ENCODE data around the gene SRBD1. TPM values are rescaled to one million over a fixed set of nuclear protein-coding genes. Genes with fewer than 3 reads are reported as not detected.

The SRBD1 gene
- polyA plus RNA-seq, 4 donors, result 4.7 to 10.9 (median 7.1) TPM

DNA sequence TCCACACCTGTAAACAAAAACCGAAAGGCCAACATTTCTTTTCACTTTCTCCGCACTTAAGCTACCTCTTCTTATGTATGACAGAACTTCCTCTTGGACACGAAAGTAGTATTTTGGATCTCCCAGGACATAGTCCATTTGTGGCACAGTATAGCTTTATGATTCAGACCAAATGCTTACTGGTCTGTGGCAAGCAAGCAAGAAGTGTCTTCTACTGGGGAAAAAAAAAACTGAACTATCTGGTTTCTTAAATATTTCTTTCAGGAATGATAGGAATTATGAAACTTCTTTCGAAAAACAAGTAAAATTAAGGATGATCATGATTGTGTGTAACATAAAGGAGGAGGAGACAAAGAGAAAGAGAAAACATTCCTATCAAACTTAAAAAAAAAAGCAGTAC is 33.6 kb downstream of the SRBD1 start:
- Histone ChIP-seq H3K36me3 (ENCODE audit: control insufficient read depth in 3 of 3, insufficient read depth in 2 of 3, low read depth in 1 of 3, low read length in 3 of 3) (peaks cover 0 to 4% (median 3%) of the 10 kb centered on the region in 3 donors), H3K27ac (ENCODE audit: low read depth in 1 of 3, low read length in 2 of 3) (no peak overlapping the region), H3K9me3 (ENCODE audit: control insufficient read depth in 2 of 2, insufficient read depth in 1 of 2, low read depth in 1 of 2, low read length in 1 of 2) (no peaks in the 10 kb centered on the region), H3K4me1 (ENCODE audit: control insufficient read depth in 3 of 3, insufficient read depth in 2 of 3, low read depth in 1 of 3, low read length in 2 of 3) (no peaks in the 10 kb centered on the region), H3K27me3 (ENCODE audit: control insufficient read depth in 3 of 3, insufficient read depth in 3 of 3, low read length in 3 of 3) (no peaks in the 10 kb centered on the region), H3K4me3 (ENCODE audit: low read depth in 1 of 3, low read length in 3 of 3) (no peak overlapping the region)
- WGBS, 3 donors, result 69 to 82% (median 73%) methylated on average over 4 of the region's 4 CpGs
- no peak for FAIRE-seq
- DNase-seq, result peak in 1 of 2 donors; percentile 23

DNA sequence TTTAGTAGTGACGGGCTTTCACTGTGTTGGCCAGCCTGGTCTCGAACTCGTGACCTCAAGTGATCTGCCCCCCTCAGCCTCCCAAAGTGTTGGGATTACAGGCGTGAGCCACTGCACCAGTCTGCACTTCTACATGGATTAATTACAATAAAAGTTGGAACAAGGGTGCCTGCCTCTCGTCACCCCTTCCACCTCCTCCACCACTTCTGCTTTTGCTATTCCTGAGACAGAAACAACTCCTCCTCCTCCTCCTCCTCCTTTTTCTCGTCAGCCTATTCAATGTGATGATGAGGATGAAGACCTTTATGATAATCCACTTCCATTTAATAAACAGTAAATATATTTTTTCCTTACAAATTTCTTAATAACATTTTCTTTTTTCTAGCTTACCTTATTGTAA is 35.2 kb downstream of the SRBD1 start:
- WGBS, 3 donors, result 92 to 94% (median 93%) methylated on average over 6 of the region's 6 CpGs
- FAIRE-seq (no peak), DNase-seq (no peak)

DNA sequence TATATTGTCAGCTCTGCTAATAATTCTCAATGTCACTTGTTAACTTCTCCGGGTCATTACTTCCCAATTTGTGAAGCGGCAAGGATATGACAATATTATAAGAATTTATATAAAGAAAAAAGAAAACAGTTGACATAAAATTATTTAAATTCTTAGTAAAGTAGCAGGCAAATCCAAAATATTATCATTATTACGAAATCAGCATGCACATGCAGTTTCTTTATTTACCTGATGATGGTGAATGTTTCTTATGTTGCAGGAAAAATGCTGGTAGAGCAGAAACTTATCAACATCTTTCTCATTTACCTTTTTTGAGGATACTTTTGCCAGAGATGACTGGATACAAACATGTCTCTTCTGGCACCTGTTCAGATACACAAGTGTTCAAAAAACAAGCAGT is 38.1 kb downstream of the SRBD1 start:
- 98 to 99% (median 98%) methylated on average over 3 of the region's 3 CpGs for WGBS, 3 donors
- H3K9me3 ChIP-seq (ENCODE audit: control insufficient read depth in 2 of 2, insufficient read depth in 1 of 2, low read depth in 1 of 2, low read length in 1 of 2), result no peaks in the 10 kb centered on the region
- H3K4me1 ChIP-seq (ENCODE audit: control insufficient read depth in 3 of 3, insufficient read depth in 2 of 3, low read depth in 1 of 3, low read length in 2 of 3), result peaks cover 0 to 3% (median 0%) of the 10 kb centered on the region in 3 donors
- FAIRE-seq, result no peak
- peaks cover 0 to 3% (median 2%) of the 10 kb centered on the region in 3 donors for H3K36me3 ChIP-seq (ENCODE audit: control insufficient read depth in 3 of 3, insufficient read depth in 2 of 3, low read depth in 1 of 3, low read length in 3 of 3)
- no peaks in the 10 kb centered on the region for H3K27me3 ChIP-seq (ENCODE audit: control insufficient read depth in 3 of 3, insufficient read depth in 3 of 3, low read length in 3 of 3)
- DNase-seq, result no peak
- no peak overlapping the region for H3K27ac ChIP-seq (ENCODE audit: low read depth in 1 of 3, low read length in 2 of 3)
- no peak overlapping the region for H3K4me3 ChIP-seq (ENCODE audit: low read depth in 1 of 3, low read length in 3 of 3)

More for the DNA sequence above, 35.2 kb downstream of the SRBD1 start:
- no peaks in the 10 kb centered on the region for H3K9me3 ChIP-seq (ENCODE audit: control insufficient read depth in 2 of 2, insufficient read depth in 1 of 2, low read depth in 1 of 2, low read length in 1 of 2)
- no peaks in the 10 kb centered on the region for H3K4me1 ChIP-seq (ENCODE audit: control insufficient read depth in 3 of 3, insufficient read depth in 2 of 3, low read depth in 1 of 3, low read length in 2 of 3)
- H3K36me3 ChIP-seq (ENCODE audit: control insufficient read depth in 3 of 3, insufficient read depth in 2 of 3, low read depth in 1 of 3, low read length in 3 of 3), result peaks cover 0 to 4% (median 0%) of the 10 kb centered on the region in 3 donors
- H3K27ac ChIP-seq (ENCODE audit: low read depth in 1 of 3, low read length in 2 of 3), result no peak overlapping the region
- no peak overlapping the region for H3K4me3 ChIP-seq (ENCODE audit: low read depth in 1 of 3, low read length in 3 of 3)
- no peaks in the 10 kb centered on the region for H3K27me3 ChIP-seq (ENCODE audit: control insufficient read depth in 3 of 3, insufficient read depth in 3 of 3, low read length in 3 of 3)

DNA sequence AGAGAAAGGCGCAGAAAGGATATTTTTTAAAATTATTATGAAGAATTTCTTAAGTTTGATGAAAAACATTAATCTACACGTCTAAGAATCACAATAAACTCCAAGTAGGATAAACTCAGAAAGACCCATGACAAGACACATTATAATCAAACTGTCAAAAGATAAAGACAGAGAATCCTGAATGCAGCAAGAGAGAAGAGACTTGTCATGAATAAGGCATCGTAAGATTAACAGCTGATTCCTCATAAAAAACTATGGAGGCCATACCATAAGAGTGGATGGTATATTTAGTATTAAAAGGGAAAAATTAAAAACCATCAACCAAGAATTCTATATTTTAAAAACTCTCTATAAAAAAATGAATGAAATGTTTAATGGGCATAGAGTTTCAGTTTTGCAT is 39.1 kb downstream of the SRBD1 start:
- no peak overlapping the region for H3K4me3 ChIP-seq (ENCODE audit: low read depth in 1 of 3, low read length in 3 of 3)
- H3K9me3 ChIP-seq (ENCODE audit: control insufficient read depth in 2 of 2, insufficient read depth in 1 of 2, low read depth in 1 of 2, low read length in 1 of 2), result no peaks in the 10 kb centered on the region
- FAIRE-seq (no peak), DNase-seq (no peak)
- peaks cover 0 to 6% (median 2%) of the 10 kb centered on the region in 3 donors for H3K36me3 ChIP-seq (ENCODE audit: control insufficient read depth in 3 of 3, insufficient read depth in 2 of 3, low read depth in 1 of 3, low read length in 3 of 3)
- H3K27me3 ChIP-seq (ENCODE audit: control insufficient read depth in 3 of 3, insufficient read depth in 3 of 3, low read length in 3 of 3), result no peaks in the 10 kb centered on the region
- WGBS, 3 donors, result 96 to 99% (median 99%) methylated on average over 3 of the region's 3 CpGs
- H3K27ac ChIP-seq (ENCODE audit: low read depth in 1 of 3, low read length in 2 of 3), result no peak overlapping the region
- H3K4me1 ChIP-seq (ENCODE audit: control insufficient read depth in 3 of 3, insufficient read depth in 2 of 3, low read depth in 1 of 3, low read length in 2 of 3), result peaks cover 0 to 3% (median 0%) of the 10 kb centered on the region in 3 donors

DNA sequence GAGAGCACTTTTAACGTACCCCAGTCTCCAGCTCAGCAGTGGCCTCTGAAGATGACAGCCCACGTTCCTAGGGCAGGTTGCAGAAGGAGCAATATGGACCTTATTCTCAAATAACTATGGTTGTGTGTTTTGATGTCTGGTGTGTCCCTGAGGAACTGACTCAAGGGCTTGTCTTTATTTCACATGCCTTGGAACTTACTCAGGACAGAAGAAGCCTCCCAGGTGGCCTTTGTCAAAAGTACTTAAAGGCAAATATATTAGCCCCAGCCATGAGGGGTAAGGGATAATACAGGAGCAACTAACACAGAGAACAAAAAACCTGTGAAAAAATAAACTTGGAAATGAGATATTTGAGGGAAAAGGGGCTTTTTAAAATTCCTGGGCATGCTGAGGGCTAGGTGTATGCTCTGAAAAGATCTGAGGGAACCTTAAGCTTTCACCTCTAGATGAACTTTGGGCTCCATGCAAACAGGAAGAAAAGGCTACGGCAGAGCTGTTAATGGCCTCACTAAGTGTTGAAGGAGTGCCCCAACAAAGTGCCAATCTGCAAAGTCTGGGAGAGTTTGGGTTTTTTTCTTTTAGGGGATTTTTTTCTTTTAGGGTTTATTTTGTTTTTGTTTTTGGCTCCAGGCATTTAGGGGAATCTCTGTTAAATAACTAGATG is 40.3 kb downstream of the SRBD1 start:
- FAIRE-seq (no peak), DNase-seq (peak in 1 of 2 donors; percentile 59)
- H3K4me1 ChIP-seq (ENCODE audit: control insufficient read depth in 3 of 3, insufficient read depth in 2 of 3, low read depth in 1 of 3, low read length in 2 of 3), result peaks cover 0 to 3% (median 0%) of the 10 kb centered on the region in 3 donors
- H3K9me3 ChIP-seq (ENCODE audit: control insufficient read depth in 2 of 2, insufficient read depth in 1 of 2, low read depth in 1 of 2, low read length in 1 of 2), result no peaks in the 10 kb centered on the region
- no peaks in the 10 kb centered on the region for H3K27me3 ChIP-seq (ENCODE audit: control insufficient read depth in 3 of 3, insufficient read depth in 3 of 3, low read length in 3 of 3)
- 70 to 75% (median 74%) methylated on average over 3 of the region's 3 CpGs for WGBS, 3 donors
- no peak overlapping the region for H3K27ac ChIP-seq (ENCODE audit: low read depth in 1 of 3, low read length in 2 of 3)
- no peak overlapping the region for H3K4me3 ChIP-seq (ENCODE audit: low read depth in 1 of 3, low read length in 3 of 3)
- peaks cover 0 to 6% (median 2%) of the 10 kb centered on the region in 3 donors for H3K36me3 ChIP-seq (ENCODE audit: control insufficient read depth in 3 of 3, insufficient read depth in 2 of 3, low read depth in 1 of 3, low read length in 3 of 3)

DNA sequence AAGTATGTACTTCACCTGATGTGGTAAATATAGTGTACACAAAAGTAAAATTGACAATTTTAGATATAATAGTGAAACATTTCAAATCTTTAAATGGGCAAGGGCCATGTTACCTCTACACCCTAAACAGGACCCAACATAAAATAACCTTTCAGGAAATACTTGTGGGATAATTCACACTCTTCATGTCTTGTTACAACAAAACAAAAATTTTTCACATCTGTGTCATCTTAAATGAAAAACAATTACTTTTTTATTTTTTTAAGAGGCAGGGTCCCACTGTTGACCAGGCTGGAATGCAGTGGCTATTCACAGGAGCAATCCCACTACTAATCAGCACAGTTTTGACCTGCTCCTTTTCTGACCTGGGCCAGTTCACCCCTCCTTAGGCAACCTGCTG is 42.1 kb downstream of the SRBD1 start:
- Histone ChIP-seq H3K4me1 (ENCODE audit: control insufficient read depth in 3 of 3, insufficient read depth in 2 of 3, low read depth in 1 of 3, low read length in 2 of 3) (peaks cover 0 to 3% (median 0%) of the 10 kb centered on the region in 3 donors), H3K27ac (ENCODE audit: low read depth in 1 of 3, low read length in 2 of 3) (peak overlapping the region in 1 of 3 donors; percentile 13), H3K9me3 (ENCODE audit: control insufficient read depth in 2 of 2, insufficient read depth in 1 of 2, low read depth in 1 of 2, low read length in 1 of 2) (no peaks in the 10 kb centered on the region), H3K36me3 (ENCODE audit: control insufficient read depth in 3 of 3, insufficient read depth in 2 of 3, low read depth in 1 of 3, low read length in 3 of 3) (peaks cover 0 to 6% (median 2%) of the 10 kb centered on the region in 3 donors), H3K27me3 (ENCODE audit: control insufficient read depth in 3 of 3, insufficient read depth in 3 of 3, low read length in 3 of 3) (no peaks in the 10 kb centered on the region), H3K4me3 (ENCODE audit: low read depth in 1 of 3, low read length in 3 of 3) (no peak overlapping the region)
- DNase-seq (no peak), FAIRE-seq (no peak)

DNA sequence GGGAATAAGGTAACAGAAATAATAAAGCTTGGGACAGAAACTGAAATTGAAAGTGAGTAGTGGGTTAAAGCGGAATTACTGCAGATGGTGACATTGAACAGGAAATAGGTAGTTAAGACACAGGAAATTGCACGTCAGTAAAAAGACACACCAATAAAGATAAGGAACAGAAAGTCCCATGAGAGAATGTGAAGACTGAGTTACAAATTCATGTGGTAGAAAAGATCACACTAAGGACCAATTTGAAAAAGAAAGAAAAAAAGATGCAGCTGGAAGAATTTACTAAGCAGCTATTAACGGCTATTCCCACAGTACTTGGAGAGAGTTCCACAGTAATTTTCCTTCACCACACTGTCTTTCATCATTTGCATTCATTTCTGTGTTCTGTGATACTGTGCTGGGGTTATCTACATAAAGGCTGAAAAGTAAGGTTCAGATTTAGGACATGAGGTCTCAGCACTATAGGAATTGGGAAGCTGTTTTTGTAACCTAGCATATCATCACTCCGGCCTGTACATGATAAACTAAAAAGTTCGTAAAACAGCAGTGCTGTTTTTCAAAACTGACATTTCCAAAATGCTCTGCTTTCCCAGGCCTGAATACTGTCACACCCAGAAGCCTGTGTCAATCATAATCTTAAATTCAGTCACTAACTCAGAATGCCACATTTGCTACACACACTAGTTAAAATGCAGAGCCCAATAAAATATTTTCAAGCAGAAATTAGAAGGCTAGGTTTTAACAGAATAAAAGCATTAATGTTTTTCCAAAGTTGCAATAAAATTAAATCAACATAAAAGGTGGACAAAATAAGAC is 42.9 kb downstream of the SRBD1 start:
- FAIRE-seq (peak; percentile 78), DNase-seq (peak; percentile 66 to 85)
- WGBS, 3 donors, result 43 to 49% (median 48%) methylated on average over 5 of the region's 5 CpGs
- Histone ChIP-seq H3K9me3 (ENCODE audit: control insufficient read depth in 2 of 2, insufficient read depth in 1 of 2, low read depth in 1 of 2, low read length in 1 of 2) (no peaks in the 10 kb centered on the region), H3K27ac (ENCODE audit: low read depth in 1 of 3, low read length in 2 of 3) (peak overlapping the region; percentile 28 to 69 (median 65)), H3K36me3 (ENCODE audit: control insufficient read depth in 3 of 3, insufficient read depth in 2 of 3, low read depth in 1 of 3, low read length in 3 of 3) (peaks cover 0 to 6% (median 2%) of the 10 kb centered on the region in 3 donors), H3K4me3 (ENCODE audit: low read depth in 1 of 3, low read length in 3 of 3) (no peak overlapping the region), H3K4me1 (ENCODE audit: control insufficient read depth in 3 of 3, insufficient read depth in 2 of 3, low read depth in 1 of 3, low read length in 2 of 3) (peaks cover 0 to 3% (median 0%) of the 10 kb centered on the region in 3 donors), H3K27me3 (ENCODE audit: control insufficient read depth in 3 of 3, insufficient read depth in 3 of 3, low read length in 3 of 3) (no peaks in the 10 kb centered on the region)

DNA sequence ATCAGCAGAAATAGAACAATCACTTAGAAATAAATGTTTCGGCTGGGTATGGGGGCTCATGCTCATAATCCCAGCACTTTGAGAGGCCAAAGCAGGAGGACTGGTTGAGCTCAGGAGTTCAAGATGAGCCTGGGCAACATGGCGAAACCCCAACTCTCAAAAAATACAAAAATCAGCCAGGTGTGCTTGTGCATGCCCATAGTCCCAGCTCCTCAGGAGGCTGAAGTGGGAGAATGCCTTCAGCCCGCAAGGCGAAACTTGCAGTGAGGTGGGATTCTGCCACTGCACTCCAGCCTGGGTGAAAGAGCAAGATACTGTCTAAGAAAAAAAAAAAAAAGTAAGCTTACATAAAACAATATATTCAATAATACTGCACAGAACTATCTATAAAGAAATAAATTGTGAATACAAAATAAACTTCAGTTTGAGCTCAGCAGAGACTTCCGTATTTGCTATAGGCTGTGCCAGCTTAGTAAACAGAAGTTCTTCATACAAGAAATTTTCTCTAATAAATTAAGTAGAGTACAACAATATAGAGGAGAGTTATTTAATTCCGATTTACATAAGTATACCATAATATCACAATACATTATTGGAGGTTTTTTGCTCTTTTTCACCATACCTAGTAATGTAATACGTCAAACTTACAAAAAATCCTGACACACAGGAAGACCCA is 43.6 kb downstream of the SRBD1 start:
- H3K27ac ChIP-seq (ENCODE audit: low read depth in 1 of 3, low read length in 2 of 3), result peak overlapping the region; percentile 28 to 67 (median 37)
- FAIRE-seq (no peak), DNase-seq (no peak)
- peak overlapping the region in 1 of 3 donors; percentile 19 for H3K4me3 ChIP-seq (ENCODE audit: low read depth in 1 of 3, low read length in 3 of 3)
- peaks cover 0 to 3% (median 0%) of the 10 kb centered on the region in 3 donors for H3K4me1 ChIP-seq (ENCODE audit: control insufficient read depth in 3 of 3, insufficient read depth in 2 of 3, low read depth in 1 of 3, low read length in 2 of 3)
- H3K9me3 ChIP-seq (ENCODE audit: control insufficient read depth in 2 of 2, insufficient read depth in 1 of 2, low read depth in 1 of 2, low read length in 1 of 2), result no peaks in the 10 kb centered on the region
- 76 to 91% (median 81%) methylated on average over 7 of the region's 7 CpGs for WGBS, 3 donors
- peaks cover 0 to 6% (median 2%) of the 10 kb centered on the region in 3 donors for H3K36me3 ChIP-seq (ENCODE audit: control insufficient read depth in 3 of 3, insufficient read depth in 2 of 3, low read depth in 1 of 3, low read length in 3 of 3)
- H3K27me3 ChIP-seq (ENCODE audit: control insufficient read depth in 3 of 3, insufficient read depth in 3 of 3, low read length in 3 of 3), result no peaks in the 10 kb centered on the region

Measured in small intestine (tissue), 7 donors.